ENCODE measurements around the gene G6PD.
"Not testable (repeated sequence)": the region's sequence is repeated elsewhere in the genome, so short reads cannot be mapped to it uniquely, and the experiment has no call there.

Gene G6PD

DNA sequence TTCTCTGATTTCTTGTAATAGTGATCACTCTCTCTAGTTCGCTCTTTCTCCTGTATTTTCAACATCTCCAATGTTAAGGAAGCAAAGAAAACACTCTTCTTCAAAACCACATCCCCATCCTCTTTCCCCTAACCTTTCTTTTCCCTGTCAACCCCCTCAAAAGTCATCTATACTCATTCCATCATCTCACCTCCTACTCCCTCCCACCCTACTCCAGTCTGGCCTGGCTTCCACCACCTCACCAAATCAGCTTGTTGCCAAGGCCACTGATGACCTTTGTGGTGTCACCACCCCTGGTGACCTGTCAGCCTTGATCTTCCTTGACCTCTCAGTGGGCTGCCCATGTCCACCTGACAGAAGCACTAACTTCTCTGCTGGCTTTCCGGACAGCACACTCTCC lies 32.9 kb downstream of the G6PD start:
- no peak for DNase-seq

DNA sequence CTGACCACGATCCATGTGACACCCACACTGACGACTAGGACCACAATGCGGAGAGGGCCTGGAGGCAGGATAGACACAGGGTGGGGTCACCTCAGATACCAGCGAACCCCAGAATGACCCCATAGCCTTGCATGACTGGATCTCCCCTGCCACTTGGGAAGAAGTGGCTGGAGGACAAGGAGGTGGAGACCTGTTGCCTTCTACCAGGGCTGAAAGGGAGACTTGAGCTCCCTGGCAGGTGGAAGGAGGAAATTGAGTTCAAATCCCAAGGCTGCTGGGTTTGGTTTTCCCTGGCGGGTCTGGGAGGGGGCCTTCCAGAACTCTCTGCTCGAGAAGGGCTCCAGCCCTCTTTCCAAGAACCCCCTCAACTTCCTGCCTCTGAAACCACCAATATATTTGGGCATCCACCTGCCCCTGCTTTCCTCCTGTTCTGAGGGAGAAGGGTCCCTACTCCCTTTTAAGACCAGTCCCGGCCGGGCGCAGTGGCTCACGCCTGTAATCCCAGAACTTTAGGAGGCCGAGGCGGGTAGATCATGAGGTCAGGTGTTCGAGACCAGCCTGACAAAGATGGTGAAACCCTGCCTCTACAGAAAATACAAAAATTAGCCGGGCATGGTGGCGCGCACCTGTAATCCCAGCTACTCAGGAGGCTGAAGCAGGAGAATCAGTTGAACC lies 33.6 kb downstream of the G6PD start:
- no peak for DNase-seq

DNA sequence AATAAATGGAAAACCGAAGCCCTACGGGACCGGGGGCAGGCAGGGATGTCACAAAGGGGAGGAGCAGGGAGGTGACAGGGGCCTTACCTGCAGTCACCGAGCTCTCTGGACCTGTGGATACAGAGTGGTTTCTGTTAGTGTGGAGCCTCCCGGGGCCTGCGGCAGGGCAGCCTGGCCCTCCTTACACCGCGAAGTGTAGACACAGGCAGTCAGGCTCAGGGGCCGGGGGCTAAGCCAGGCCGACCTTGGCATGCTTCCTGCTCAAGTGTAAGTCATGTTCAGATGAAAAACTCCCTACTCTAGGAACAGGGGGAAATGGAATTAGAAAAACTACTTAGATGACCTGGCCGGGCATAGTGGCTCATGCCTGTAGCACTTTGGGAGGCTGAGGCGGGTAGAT lies 34.9 kb downstream of the G6PD start:
- no peak for DNase-seq

DNA sequence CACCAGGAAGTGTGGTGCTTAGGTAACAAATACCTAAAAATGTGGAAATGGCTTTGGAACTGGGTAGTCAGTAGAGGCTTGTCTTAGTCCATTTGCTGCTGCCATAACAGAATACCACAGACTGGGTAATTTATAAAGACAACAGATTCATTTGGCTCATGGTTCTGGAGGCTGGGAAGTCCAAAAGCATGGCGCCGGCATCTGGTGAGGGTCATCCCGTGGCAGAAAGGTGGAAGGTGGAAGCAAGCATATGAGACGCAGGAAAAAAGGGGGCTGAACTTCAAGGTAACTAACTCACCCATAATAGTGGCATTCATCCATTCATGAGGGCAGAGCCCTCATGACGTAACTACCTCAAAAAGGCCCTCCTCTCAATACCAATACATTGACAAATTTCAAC lies 37.2 kb downstream of the G6PD start:
- DNase-seq, result no peak

DNA sequence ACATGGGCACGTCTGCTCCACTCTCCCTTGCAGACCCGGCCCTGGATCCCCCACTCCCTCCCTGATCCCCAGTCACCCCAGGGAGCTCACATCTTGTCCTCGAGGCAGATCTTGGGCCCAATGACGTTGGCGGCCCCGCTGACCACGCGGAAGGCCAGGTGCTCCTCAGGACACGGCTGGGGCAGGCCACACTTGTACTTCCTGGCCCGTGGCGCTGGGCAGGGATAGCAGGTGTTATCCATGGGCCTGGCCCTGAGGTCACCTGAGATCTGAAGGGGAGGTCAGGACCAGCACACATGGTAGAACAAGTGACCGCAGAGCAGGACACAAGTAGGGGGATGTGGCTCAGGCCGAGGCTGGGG lies 38.3 kb downstream of the G6PD start:
- no peak for DNase-seq

DNA sequence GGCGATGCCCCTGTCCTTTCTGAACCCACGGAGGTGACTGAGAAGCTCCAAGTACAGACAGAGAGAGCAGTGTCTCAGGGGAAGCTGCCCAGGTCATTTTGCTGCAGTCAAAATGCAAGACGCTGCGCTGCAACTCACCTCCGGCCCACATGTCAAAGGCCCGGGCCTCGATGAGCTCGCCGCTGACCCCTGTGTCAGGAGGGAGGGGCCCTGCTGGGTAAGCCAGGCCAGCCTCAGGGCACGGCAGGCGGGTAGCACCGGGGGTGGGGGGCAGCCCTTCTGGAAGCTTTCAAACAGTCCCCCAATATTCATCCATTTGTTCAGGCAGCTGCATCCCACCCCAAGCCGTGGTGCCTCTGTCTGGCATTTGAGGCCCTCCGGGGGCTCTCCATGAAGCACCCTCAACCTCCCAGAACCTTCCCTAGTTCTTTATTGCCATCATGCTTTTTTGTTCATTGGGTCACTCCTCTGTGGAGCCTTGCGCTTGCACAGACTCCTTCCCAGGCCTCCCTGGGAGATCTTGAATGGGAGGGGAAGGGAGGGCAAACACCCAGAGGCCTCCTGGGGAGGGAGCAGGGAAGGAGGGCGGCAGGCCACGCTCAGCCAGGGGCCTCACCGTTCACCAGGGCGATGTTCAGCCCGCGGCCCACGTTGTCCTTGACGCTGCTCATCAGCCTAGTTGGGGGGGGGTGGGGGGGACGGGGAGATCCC lies 38.8 kb downstream of the G6PD start:
- no peak for DNase-seq

DNA sequence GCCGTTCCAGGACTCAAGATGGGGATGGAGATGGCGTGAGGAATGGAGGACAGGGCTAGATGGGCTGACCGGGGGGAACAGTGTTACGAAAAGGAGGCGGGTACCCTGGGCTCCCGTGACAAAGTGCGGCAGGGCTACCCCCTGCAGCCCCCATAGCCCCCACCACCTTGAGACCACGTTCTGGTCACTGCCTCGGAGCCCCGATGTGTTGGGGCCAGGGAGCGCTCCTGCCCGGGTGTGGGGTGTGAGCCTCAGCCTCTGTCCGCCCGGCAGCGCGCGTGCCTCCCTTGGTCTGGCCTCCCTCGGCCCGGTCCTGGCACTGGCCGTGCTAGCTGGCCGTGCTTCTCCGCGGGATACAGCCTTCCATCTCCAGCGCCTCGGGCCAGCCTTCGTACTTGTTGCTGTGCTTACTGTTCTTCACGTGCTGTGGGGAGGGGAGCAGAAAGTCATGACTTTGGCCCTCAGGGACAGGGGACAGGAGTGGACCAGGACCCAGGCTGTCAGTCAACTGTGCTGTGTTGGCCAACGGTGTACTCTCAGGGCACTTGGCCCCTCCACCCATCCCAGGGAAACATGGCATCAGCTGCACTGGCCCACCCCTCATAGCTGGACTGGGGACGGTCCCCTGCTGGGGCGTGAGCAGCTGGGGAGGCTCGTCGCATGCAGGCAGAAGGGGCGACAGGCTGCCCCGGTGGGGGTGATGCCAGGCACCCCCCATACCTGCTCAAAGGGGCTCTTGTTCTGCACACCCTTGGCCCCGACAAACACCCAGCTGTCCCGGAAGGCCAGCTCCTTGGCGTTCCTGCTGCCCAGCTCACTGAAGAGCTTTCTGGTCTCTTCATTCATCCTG lies 39.9 kb downstream of the G6PD start:
- no peak for DNase-seq

DNA sequence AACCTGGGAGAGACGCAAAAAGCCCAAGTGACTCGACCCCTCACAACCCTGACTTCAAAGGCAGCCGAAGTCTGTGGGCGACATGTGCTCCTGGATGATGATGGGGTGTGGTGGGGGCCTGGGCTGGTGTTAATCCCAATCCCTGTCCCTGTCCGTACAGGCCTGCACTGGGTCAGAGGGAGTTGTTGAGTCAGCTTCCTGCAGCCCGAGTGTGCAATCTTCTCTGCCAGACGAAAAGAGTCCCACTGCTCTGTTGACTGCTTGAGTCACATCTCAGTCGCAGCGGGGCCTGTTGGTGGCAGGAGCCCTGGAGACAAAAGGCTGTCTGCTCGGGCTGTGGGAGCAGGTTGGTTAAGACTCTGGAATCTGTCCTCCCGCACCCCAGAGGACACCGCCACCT lies 40.9 kb downstream of the G6PD start:
- DNase-seq, result no peak

DNA sequence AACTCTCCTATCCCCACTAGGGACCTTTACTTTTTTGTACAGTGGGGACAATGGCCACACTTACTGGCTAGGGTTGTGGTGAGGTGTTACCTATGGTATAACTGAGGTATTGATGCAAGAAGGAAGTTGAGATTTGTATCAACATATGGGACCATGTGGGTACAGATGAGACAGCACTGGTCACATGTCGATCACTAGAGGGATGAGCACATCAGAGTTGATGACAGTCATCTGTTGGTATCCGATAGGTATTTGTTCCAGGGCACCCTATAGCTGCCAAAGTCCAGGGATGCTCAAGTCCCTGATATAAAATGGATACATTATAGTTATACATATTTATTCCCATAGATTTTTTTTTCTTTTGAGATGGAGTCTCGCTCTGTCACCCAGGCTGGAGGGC lies 43.7 kb downstream of the G6PD start:
- no peak for DNase-seq

DNA sequence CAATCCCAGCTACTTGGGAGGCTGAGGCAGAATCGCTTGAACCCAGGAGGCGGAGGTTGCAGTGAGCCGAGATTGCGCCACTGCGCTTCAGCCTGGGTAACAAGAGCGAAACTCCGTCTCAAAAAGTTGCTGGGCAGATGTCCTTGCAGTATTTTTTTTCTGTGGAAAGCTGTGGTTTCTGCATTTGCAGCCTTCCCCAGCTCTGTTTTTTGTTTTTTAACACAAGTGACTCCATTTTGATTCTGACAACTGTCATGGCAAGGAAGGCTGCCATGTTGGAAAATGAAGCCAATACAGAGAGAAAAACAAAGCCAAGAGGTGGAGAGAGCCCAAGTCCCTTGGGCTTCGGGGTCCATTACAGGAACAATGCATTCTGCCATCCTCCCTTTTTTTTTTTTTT lies 44.5 kb downstream of the G6PD start:
- no peak for DNase-seq

DNA sequence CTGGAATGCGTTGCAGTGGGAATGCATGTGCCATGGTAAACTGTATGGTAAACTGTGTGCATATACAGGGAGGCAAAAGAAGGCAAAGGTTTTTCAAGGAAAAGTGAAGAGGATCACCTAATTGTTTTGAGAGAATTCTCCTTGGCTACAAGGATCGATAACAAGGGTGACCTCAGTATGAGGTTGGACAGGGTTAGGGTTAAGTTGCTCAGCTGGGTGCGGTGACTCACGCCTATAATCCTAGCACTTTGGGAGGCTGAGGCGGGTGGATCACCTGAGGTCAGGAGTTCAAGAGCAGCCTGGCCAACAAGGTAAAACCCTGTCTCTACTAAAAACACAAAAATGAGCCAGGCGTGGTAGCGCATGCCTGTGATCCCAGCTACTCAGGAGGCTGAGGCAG lies 45.2 kb downstream of the G6PD start:
- not testable (repeated sequence) for DNase-seq

DNA sequence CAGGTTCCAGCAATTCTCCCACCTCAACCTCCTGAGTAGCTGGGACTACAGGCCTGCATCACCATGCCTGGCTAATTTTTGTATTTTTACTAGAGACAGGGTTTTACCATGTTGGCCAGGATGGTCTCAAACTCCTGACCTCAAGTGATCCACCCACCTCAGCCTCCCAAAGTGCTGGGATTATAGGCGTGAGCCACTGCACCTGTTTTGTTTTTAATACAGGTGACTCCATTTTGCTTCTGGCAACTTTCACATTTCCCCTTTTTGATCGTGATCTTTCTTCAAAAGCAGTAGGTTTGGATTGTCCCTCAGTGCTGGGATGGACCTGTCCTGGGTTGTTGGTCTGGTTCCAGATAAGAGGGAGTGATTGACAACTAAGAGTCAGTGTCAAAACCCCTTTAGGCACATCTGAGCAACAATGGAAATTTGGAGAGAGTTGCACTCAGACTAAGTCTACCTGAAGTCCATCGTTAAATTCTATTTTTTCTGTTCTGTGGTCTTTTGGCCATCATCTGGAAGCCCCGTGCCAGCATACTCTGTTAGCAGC lies 50.0 kb downstream of the G6PD start:
- not testable (repeated sequence) for DNase-seq

DNA sequence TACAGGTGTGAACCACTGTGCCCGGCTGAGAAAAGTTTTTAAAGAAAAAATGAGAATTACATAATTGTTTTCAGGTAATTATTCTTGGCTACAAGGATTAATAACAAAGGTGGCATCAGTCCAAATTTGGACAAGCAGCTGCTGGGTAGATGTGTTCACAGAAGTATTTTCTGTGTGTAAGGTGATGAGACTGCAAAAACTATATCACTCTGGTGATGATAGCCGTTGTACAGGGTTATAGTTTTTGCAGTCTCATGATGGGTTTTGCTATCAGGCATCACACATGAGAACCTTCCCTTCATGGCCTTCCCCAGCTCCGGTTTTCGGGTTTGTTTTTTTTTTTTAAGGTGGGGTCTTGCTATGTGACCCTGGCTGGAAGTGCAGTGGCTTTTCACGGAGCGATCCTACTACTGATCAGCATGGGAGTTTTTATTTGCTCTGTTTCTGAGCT lies 51.1 kb downstream of the G6PD start:
- no peak for DNase-seq

DNA sequence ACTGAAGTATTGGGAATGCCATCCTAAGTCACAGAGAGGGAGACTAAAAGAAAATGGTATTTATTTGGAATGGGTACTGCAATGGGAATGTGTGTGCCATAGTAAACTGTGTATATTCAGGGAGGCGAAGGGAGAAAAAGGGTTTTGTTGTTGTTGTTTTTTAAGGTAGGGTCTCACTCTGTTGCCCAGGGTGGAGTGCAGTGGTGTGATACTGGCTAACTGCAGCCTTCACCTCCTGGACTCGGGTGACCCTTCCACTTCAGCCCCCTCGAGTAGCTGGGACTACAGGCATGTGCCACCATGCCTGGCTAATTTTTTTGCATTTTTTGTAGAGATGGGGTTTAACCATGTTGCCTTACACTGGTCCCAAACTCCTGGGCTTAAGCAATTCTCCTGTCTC lies 51.9 kb downstream of the G6PD start:
- DNase-seq, result no peak

DNA sequence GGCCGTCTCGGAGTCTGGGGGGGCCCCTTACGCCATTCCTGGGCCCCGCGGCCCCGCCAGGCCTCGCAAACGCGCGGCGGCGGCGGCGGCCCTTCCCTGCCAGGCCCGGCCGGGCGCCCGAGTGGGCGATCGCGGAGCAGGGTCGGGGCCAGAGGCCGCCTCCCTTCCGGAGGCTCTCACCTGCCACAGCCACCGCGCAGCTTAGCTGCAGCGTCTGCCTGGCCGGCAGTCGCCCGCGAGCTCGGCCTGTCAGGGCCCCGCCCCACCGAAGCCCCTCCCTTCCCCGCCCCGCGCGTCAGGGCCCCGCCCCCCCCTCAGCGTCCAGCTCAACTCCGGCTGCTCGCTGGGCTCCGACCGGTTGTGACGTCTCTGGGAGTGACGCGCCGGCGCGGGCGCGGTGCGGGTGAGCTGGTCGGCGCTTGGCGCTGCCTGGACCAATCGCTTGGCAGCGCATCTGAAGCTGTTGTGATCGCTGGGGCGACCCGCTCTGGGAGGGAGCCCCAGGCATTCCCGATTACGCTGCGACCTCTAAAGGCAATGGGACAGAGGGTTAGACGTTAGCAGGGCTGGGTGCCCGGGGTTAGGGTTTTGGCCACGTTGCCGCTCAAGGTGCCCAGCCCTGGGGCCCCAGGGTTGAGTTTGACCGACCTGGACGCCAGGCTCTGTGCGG lies 56.1 kb downstream of the G6PD start, which contains the start of gene SLC10A3:
SLC10A3 (minus strand) TSS at position 216 of the 670 bp plus-strand sequence. CDS start 1,689 bp downstream, outside the sequence.
- peak; percentile 68 for DNase-seq

DNA sequence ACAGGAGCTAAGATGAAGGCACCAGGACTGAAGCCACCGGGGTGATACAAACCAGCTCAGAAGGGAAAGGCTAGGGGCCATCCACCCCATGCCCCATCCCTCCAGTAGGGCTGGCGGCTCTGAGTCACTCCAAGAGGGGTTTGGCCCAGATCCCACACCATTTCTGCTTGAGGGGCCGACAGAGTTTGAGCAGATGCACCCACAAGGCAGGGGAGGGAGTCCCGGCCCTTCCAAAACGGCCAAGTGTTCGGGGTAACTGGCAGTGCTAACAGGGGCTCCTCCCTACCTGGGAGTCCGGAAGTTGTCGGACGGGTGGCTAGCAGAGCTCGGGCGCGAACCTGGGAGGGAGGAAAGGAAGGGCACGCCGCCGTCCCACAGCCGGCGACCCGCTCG lies 56.6 kb downstream of the G6PD start:
- DNase-seq, result no peak

DNA sequence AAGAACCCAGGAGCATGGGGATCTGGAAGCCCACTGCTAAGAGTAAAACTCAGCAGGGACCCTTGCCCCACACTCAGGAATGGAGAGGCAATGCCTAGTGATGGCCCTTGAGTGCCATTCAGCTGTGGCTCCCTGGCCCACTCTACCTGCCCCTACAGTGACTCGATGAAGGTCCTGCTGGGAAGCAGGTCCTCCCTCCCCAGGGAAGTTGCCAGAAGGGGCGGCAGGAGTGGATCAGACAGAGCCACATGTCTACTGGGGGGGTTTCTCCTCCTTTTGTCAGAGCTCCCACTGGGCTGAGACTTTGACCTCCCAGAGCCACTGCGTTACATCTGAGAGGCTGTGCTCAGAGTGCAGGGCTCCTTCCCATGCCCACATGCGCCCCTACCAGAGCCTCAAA lies 57.5 kb downstream of the G6PD start:
- DNase-seq, result no peak

DNA sequence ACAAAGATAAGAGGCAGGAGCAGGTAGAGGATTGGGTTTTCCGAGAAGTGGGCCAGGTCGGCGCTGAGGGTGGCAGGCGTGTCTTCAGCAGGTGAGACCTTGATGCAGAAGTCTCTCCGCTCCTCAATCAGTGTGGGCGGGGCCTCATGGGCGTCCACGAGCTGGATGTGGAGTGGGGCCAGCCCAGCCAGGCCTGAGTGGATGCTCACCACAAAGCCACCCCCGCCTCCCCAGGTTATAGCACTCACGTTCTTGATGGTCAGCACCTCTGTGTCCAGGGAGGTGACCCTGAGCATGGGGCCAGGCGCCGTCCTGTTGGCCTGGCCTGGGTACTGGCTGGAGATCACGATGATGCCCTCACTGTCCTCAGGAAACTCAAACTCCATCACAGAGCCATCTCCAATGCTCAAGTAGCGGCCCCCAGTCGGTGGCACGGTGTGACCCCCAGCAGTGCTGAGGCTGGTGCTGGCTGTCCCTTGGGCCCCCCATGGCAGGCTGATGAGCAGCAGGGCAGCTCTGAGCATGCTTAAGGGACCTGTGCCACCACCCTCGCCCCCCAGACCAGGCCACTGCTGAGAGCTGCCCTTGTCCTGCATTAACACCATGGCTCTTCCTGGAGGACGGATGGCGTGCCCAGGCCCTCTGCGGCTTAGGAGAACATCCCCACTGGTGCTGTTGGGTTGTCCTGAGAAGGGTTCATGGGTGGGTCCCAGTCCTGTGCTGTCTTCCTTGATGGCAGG lies 58.1 kb downstream of the G6PD start:
- no peak for DNase-seq

DNA sequence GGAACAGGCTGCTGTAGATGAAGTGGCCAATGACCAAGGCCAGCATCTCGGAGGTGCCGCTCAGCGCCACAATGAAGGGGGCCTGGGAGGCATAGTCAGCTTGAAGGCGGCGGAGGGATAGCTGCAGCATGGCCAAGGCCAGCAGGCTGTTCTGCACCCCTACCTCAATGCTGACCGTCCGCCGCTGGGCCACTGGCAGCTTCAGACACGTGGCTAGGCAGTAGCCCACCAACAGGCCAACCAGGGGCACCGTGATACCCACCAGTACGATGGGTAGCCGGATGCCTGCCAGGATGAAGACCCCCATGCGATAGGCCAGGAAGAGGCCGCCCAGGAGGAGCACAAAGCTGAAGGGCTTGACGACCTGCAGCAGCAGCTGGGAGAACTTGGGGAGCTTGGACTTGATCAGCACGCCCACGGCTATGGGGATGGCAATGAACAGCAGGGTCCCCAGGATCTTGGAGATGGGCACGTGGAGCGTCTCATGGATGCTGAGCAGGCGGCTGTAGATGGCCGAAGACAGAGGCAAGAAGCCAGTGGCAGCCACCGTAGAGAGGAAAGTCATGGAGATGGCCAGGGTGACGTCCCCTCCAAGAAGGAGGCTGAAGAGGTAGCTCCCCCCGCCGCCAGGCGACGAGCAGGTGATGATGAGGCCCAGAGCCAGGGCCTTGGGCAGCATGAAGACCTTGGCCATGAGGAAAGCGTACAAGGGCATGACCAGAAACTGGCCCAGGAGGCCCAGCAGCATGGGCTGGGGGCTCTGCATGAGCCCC lies 58.9 kb downstream of the G6PD start:
- no peak for DNase-seq

DNA sequence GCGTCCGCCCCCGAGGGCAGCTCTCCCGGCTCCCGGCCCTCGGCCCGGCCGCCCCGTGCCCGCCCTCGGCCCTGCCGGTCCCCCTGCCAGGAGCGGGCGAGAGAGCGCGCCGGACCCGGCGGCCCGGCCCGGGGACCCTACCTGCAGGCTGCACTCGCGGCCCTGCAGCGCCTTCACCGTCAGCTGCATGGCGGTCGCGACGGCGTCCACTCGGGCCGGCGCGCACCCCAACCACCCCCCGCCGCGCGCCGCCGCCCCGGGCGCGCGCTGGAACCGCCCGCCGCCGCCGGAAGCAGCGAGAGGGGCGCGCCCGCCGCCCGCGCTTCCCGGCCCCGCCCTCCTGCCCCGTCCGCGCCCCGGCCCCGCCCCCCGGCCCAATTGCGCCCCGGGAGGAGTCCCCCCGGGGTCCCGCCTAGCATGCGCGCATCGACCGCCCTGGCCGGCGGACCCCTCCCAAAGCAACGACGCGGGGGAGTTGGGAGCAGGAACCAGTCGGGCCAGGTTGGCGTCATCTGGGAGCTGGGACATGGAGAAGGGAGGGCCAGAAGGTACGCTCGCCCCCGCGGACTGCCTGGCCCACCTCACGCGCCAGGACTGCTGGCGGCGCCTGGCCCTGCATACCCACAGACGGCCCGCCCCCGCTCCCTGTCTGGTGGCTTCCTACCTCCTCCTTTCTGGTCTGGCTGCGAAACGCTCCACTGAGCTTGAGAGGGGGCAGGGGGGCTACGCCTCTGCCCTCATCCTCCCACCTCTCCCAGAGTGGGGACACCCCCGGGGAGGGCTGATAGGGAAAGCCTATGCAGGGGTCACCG lies 60.0 kb downstream of the G6PD start, which contains the start of gene UBL4A:
UBL4A (minus strand) TSS at position 220 of the 812 bp plus-strand sequence; CDS start at position 189, 31 bp downstream.
- DNase-seq, result no peak
